GM19395 (cell line): Measurements from ENCODE around the gene SAP30BP.

Experiments
- ATAC-seq: cut with Tn5 transposase; IDR thresholded peaks from one replicate; pipeline ENCODE4 v1.9.1; 2021; ENCODE audit warnings: mild to moderate bottlenecking, moderate library complexity; ENCODE audit not compliant: unreplicated experiment

SAP30BP gene

DNA sequence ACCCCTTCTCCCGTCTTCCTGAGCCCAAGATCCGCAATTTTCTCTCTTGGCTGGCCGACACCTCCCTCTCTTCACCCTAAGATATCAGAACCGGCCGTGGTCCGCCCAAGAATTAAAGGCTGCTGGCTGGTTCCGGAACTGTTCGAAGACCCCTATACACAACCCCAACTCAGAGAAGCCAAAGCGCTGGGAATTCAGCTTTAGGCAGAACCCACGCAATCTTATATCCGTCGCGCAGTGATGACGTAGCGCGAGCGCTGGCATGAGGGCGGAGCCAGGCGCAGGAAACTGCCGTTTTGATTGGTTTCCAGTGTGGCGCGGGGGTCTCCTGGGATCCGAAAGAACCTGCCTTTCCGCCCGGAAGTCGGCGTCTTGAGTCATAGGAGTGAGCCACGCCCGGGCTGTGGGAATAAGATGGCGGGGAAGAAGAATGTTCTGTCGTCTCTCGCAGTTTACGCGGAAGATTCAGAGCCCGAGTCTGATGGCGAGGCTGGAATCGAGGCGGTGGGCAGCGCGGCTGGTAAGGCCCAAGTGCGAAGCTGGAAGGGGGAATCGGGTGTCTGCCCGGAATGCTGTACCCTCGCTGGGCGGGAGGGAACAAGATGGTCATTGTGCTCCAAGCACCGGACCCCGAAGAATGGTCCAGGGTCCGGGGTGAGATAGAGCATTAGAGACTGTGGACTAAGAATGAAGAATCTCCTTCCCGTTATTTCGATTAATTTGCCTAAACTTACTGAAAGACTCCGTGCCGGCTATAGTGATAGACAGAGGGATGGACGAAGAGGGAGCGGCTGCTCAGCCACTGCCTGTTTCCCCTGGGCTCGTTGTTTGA is at the start of gene SAP30BP, which contains the start of gene RECQL5:
TSS of gene SAP30BP (plus strand) at position 380 of the 832 bp plus-strand sequence. CDS start at position 415, 35 bp downstream.
TSS of gene RECQL5 (minus strand) at position 196 of the 832 bp plus-strand sequence. CDS start 597 bp downstream, outside the sequence.
- ATAC-seq: no peak

DNA sequence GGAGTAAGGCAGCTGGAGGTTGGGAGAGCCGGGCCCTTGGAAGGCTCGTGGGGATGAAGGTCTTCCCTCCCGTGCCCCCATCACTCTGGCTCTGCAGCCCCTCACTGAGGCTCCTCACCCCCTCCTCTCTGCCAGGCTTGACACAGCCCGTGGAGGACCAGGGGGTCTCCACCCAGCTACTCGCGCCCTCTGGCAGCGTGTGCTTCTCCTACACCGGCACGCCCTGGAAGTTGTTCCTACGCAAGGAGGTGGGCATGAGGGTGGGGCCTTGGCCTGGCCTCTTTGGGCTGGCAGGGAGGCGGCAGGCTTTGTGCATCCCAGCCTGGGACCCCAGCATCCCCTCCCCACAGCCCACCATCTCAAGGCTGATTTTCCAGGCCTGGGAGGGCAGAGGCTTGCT is 49.5 kb upstream of the SAP30BP start:
- ATAC-seq: no peak

DNA sequence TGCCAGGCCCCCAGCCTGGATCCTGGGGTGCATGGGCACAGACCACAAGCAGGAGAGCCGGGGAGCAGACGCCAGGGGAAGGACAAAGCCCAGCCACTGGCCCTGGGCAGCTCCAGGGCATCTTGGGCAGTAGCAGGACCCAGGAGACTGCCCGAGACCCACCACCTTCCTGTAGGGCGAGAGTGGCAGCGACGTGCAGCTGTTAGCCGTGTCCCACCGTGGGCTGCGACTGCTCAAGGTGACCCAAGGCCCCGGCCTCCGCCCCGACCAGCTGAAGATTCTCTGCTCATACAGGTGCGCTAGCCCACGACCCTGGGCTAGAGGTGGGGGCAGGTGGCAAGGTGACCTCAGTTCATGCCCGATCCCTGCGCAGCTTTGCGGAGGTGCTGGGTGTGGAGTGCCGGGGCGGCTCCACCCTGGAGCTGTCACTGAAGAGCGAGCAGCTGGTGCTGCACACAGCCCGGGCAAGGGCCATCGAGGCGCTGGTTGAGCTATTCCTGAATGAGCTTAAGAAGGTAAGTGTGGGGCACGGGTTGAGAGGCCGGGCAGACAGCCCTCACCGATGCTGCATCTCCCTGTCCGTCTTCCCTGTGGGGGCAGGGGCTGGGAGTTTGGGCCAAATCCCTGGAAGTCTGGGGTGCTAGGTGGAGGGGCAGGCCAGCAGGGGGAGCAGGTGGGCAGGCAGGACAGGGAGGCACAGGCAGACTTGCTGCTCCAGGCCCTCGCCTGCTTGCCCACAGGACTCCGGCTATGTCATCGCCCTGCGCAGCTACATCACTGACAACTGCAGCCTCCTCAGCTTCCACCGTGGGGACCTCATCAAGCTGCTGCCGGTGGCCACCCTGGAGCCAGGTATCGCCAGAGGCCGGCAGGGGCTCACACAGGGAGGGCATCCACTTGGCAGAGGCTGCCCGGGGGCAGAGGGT is 47.4 kb upstream of the SAP30BP start:
- ATAC-seq: no peak

DNA sequence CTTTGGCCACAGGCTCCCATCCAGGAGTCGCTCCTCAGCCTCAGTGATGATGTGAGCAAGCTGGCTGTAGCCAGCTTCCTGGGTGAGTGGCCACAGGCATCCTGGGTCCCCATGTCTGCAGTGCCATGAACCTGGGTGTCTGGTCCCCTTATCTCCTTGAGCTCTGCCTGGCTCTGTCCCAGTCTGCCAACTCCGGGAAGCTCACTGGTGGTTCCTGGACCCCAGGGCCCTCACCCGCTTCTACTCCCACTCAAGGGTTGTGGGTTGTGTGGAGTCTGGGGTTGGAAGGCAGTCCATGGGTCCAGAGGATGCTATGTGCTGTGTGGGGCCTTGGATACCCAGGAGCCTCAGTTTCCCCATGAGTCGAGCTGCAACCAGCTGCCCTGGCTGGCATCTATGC is 45.6 kb upstream of the SAP30BP start:
- no peak for ATAC-seq

DNA sequence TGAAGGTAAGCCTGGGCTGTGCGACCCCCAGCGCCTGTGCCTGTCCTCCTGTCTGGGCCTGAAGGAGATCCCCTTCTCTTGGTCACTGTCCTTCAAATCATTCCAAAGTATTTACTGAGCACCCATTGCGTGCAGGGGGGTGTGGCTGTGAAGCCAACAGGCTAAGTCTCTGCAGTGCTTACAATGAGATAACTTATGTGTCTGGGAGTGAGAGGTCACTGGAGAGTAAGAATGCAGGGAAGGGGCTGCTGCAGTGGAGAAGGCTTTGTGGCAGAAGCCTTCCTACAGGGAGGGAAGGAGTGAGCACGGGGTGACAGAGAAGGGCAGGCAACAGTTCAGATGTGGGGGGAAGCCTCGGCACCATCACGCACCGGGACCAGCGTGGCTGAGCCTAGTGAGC is 45.1 kb upstream of the SAP30BP start:
- no peak for ATAC-seq

DNA sequence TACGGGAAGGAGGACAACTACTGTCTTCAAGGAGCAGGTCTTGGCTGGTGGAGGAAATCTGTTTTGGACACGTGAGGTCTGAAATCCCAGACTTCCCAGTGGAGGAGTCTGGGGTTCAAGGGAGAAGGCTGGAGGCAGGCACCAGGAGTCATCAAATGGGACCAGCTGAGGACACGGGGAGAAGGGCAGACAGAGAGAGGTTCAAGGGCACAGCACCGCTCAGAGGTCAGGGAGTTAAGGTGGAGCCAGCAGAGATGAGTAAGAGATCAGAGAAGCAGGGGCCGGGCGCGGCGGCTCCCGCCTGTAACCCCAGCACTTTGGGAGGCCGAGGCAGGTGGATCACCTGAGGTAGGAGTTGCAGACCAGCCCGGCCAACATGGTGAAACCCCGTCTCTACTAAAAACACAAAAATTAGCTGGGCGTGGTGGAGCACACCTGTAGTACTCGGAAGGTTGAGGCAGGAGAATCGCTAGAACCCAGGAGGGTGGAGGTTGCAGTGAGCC is 44.3 kb upstream of the SAP30BP start:
- ATAC-seq: no peak

DNA sequence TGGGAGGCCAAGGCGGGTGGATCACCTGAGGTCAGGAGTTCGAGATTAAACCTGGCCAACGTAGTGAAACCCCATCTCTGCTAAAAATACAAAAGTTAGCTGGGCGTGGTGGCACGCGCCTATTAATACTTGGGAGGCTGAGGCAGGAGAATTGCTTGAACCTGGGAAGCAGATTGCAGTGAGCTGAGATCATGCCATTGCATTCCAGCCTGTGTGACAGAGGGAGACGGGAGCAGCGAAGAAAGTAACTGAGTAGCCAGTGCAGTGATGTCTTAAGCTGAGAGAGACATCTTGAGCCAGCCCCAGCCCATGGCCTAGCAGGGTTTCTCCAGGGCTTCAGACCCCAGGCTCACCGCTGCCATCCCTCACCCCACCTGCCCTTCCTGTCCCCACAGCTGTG is 43.8 kb upstream of the SAP30BP start:
- ATAC-seq: no peak

DNA sequence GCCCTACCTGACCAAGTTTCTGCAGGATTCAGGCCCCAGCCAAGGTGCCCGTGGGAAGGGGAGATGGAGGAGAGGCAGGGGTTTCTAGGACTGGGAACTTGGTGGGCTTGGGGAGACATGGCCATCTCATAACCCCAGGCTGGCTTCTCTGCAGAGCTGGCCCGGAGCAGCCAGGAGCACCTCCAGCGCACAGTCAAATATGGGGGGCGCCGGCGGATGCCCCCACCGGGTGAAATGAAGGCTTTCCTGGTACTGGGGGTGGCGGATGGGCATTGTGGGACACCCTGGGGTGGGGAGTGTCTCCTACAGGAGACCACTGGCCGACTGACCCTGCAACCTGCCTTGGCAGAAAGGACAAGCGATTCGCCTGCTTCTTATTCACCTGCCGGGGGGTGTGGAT is 43.1 kb upstream of the SAP30BP start:
- no peak for ATAC-seq

DNA sequence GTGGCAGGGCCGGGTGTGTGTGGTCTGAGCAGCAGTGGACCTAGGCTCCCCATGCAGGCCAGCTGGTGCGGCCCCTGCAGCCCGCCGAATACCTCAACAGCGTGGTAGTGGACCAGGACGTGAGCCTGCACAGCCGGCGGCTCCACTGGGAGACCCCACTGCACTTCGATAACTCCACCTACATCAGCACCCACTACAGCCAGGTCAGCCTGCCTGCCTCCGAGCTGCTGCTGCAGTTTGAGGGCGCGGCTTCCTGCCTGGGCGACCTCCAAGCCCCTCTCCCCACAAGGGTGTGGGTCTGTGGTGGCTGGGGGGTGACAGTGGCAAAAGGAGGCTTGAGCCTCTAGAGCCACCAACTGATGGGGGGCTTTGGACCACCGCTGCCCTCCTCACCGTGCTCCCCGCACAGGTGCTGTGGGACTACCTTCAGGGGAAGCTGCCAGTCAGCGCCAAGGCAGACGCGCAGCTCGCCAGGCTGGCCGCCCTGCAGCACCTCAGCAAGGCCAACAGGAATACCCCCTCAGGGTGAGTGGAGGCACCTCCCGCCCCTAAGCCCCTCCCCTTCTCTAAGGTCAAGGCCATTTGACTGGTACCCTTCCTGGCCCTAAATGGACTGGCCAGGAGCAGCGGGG is 42.3 kb upstream of the SAP30BP start:
- no peak for ATAC-seq

DNA sequence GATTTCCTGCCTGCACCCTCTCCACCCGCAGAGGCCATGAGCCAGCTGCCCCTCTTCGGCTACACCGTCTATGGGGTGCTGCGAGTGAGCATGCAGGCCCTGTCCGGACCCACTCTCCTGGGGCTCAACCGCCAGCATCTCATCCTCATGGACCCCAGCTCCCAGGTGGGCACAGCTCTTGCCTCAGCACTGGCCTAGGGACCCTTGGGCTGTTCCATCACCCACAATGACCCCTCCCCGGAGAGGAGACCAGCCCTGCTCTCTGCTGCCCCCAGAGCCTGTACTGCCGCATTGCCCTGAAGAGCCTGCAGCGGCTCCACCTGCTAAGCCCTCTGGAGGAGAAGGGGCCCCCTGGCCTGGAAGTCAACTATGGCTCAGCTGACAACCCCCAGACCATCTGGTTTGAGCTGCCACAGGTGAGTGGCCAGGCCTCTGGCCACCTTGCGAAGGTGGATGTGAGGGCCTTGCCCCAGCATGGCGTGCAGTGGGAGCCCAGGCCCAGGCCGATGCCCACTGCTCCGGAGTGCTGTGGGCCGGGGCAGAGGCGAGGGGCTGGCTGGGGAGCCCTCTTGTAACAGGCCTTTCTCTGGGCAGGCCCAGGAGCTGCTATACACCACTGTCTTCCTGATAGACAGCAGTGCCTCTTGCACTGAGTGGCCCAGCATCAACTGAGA is 41.2 kb upstream of the SAP30BP start:
- no peak for ATAC-seq

DNA sequence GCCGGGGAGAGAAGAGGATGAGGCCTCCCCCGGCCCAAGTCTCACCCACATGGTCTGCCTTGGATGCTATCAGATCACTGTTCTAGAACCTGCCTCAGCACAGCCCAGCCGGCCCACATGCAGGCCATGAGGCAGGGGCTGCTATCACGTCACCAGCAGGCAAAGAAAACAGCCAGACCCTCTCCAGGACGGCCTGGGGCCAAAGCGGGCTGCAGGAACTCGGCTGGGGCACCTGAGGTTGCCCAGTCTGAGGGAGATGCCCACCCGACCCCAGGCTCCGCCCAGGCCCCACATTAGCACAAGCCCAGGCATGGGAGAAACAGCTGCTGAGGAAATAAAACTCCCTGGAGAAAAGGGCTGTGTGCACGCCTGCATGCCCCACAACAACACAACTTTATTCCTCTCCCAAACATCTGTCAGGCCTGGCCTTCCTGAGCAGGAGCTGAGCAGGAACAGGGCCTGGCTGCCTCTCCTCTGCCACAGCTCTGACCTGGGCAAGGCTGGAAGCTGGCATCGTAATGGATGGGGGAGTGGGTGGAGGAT is 40.6 kb upstream of the SAP30BP start:
- no peak for ATAC-seq

DNA sequence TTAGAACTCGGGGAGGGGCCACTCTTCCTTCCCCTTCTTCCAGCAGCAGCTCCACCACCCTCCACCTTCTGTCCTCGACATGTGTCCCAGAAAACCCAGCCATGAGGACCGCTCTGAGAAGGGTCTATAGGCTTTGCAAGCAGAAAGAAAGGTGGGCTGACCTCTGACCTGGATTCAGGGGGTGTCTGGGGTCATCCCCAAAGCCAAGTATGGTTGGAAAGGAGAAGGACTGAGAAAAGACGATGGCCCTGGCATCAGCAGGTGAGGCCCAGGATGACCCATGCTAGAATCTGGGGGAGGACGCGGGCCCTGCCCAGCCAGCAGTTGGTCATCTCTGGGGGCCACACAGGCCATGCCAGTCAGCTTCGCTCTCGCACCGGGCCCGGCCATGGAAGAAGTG is 40.0 kb upstream of the SAP30BP start:
- ATAC-seq: no peak

DNA sequence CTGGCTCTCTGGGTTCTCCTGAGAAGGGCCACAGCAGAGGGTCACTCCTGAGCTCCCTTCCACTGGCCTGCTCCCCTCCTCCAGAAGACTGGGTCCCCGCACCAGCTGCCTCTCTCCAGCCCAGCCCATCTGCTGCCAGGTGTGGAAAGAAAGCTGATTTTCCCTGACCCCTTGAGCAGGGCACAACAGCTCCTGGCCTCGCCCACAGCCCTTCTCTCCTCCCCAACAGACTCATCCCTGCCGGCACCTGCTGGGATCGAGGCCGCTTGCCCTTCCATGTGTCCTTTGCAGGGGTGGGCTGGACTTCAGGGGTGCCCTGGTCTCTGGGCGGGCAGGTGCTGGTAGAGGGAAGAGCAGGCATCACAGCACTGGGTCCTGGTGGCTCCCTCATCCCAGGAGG is 38.7 kb upstream of the SAP30BP start:
- ATAC-seq: no peak

DNA sequence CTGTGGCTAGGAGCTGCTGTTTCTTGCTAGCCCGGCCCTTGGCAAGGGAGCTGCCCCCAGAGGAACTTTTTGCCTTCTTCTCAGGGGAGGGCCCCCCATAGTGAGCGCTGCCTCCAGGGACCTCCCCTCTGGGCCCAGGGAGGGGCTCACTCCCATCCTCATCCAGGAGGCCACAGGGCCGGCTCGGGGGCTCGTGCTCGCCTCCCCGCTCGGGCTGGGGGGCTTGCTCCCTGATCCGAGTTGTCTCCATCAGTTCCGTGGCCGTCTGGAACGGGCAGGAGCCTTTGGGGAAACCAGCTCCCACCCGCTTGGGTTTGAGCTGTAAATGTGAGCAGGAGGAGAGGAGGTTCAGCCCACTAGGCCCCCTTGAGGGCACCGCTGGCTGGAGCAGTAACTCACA is 38.0 kb upstream of the SAP30BP start:
- no peak for ATAC-seq

DNA sequence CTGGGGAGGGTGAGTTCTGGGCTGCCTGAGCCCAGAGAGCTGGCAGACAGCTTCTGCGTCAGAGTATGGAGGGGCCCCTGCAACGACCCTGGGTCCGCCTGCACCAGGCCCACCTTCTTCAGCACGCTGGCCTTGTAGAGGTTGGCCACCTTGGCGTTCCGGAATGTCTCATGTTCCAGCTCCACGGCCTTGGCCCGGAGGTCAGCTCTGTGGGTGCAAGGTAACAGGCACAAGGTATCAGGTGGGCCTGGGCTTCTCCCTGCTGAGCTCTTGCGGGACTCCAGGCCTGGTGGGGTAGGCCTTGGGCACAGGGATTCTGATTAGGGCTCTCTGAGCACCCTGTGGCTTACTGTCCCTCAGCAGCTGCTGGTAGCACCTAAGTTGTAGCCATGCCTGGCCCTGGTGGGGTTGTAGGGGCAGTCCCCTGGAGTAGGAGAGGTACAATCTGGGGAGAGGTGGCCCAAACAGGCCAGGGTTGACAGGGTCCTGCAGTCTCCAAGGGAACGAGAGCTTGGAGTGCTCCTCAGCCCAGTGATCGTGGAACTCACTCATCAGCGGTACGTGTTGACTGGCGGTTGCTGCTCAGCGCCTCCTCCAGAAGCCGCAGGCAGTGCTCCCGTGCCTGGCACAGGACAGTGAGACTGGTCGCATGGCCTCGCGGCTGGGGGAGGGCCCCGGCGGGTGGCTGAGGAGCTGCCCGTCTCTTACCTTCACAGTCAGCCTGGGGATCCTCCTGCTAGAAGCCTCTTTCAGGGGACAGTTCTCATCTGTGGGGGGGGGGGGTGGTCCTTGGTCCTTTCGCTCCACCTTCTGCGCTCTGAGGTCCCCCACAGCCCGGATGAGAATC is 36.8 kb upstream of the SAP30BP start:
- ATAC-seq: no peak

DNA sequence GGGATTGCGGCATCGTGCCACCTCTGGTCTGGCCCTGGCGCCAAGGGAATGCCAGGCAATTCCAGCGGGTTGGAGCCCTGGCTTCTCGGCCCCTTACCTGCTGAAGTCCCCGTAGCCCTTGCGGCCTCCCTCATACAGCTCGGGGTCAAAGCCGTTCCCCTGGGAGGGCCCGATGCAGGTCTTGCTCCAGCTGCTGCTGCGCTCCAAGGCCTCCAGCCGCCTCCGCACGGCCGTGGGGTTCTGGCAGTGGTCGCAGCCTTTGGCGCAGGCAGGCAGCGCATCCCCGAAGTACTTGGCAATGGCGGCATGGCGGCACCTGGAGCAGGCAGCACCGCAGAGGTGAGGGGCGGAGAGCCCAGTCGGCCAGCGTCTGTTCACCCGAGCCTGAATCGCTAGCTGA is 35.8 kb upstream of the SAP30BP start:
- no peak for ATAC-seq

DNA sequence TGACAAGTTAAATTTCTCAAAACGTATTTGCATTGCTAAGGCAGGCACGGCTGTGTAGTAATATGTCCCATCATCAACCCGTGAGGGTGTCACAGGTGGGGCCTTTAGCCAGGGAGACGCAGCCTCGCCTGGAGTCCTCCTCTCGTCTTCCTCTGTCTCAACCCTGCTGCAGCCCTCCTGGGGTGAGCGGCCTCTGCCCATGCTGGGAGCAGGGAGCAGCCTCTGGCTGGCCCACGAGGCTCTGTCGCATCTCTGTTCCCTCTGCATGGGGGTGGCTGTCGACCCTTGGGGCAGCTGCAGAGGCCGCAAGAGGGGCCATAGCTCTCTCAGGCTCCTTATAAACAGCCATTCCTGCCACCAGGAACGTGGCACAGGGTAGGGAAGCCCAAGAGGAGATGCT is 34.7 kb upstream of the SAP30BP start:
- no peak for ATAC-seq

DNA sequence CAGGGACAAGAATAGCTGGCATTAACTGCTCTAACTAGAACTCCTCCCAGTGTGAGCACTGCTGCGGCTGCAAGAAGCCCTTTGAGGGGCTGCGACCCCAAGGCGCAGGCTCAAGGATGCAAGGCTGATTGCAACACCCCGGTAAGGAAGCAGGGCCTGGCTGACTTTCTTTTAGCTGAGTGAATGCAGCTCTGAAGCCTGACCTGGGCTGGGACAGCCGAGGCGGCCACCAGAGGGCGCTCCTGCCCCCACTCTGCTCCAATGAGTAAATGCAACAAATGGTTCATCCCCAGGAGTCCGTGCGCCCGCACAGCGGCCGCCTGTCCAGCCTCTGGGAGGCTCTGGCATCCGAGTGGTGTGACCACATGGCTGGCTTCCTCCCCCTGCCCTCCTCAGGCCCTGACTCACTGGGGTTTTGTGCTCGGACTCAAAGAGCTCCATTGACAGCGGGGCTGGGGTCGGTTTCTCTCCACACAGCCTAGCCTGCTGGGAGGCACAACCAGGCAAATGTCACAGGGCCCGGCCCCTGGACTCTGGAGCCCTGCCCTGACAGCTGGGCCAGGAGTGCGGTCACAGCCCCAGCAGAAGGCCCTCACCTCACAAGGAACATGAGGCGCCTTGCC is 34.2 kb upstream of the SAP30BP start, which contains the start of gene SMIM5:
TSS of gene SMIM5 (plus strand) at position 572 of the 623 bp plus-strand sequence. CDS start 6,768 bp downstream, outside the sequence.
- no peak for ATAC-seq
